ENCODE data around the gene OR2H2. TPM values are rescaled to one million over a fixed set of nuclear protein-coding genes. Genes with fewer than 3 reads are reported as not detected.

The OR2H2 gene
- total and polyA plus RNA-seq, 2 of the 13 experiments (the other 11 are each of a cell fraction or from before 2014, with no cell fraction given) = not detected

DNA sequence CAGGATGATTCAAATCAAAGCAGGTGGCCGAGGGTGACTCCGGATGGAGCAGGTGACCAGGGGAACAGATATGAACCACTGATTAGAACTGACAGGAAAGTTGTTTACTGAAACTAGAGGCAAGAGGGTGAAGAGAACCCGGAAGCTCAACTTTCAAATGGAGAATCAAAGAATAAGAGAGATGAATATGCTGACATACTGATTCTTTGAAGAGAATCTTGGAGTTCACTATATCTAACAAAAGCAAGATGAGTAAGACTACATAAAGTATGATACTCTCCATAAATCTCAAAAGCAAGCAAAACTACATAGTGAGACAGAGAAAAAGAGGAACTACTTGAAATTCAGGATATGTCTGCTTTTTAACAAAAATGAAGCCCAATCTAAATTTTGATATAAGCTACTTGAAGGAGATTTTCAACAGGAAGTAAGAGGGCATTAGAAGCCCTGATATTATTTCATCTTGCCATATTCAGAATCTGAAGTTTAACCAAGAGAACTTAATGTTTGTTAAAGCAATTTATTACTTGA is 21.4 kb upstream of the OR2H2 start:
- no peak overlapping the region for H3K4me2 ChIP-seq (ENCODE audit: low read depth, low read length)
- 10% methylated on average over 3 of the region's 3 CpGs for WGBS (ENCODE audit: low lambda C conversion rate)
- H4K20me1 ChIP-seq (ENCODE audit: insufficient read depth, low read length) = no peaks in the 10 kb centered on the region
- in situ Hi-C loops (cut with HindIII; ENCODE audit: extremely low pct_ligation_motif_present, low pct_unique_long_range_greater_than_20kb) = no loop called here
- ChIA-PET POLR2A (no interaction called here), CTCF (ENCODE audit: low intra/inter-chr PET ratio, low total read pairs) (no interaction called here)
- ATAC-seq = no peak
- no peak for FAIRE-seq
- no peak overlapping the region for H3K27ac ChIP-seq (ENCODE audit: extremely low read length, insufficient read depth, low read length)
- H3K4me1 ChIP-seq (ENCODE audit: insufficient read depth, low read length) = peaks cover 37% of the 10 kb centered on the region
- DNase-seq (ENCODE audit: low spot score) = no peak
- H3K27me3 ChIP-seq (ENCODE audit: control insufficient read depth in 1 of 2, insufficient read depth in 2 of 2, low read length in 2 of 2) = no peaks in the 10 kb centered on the region
- H3K4me3 ChIP-seq (replicated peaks in 1 of 3; ENCODE audit: insufficient read depth in 1 of 3, low read depth in 2 of 3, low read length in 3 of 3) = no peak overlapping the region
- intact Hi-C loops (cut with micrococcal nuclease; ENCODE audit: unreplicated experiment) = no loop called here
- no peaks in the 10 kb centered on the region for H3K36me3 ChIP-seq (replicated peaks in 1 of 2; ENCODE audit: control insufficient read depth in 1 of 2, insufficient read depth in 2 of 2, low read length in 2 of 2)
- H3K79me2 ChIP-seq (ENCODE audit: insufficient read depth, low read length) = no peaks in the 10 kb centered on the region
- no peak overlapping the region for H2AFZ ChIP-seq (ENCODE audit: low read length)
- H3K9me3 ChIP-seq (ENCODE audit: low read length) = no peaks in the 10 kb centered on the region
- H3K9ac ChIP-seq (ENCODE audit: insufficient read depth, low read depth, low read length) = no peak overlapping the region
- BruUV-seq (replicated peaks) = no TSS peak
- no peak for TF ChIP-seq ZNF782 (CRISPR knock-in tag; IDR thresholded peaks at IDR 0.05; ENCODE audit: borderline replicate concordance)
- no peak for TF ChIP-seq ZNF335 (CRISPR knock-in tag; IDR thresholded peaks at IDR 0.05)
- no peak for TF ChIP-seq NCOR1 (IDR thresholded peaks at IDR 0.05; ENCODE audit: borderline replicate concordance, low read length)
- TF ChIP-seq MAFF (IDR thresholded peaks at IDR 0.05; ENCODE audit: low read depth, low read length) = peak; percentile 43; the same call in 1 of the 2 replicates
- peak; percentile 45 to 68 for TF ChIP-seq MAFK (conservative IDR thresholded peaks at IDR 0.05 in 1 of 2, IDR thresholded peaks at IDR 0.05 in 1 of 2; ENCODE audit: low read length in 2 of 2)
- no peak for TF ChIP-seq IRX3 (CRISPR knock-in tag; IDR thresholded peaks at IDR 0.05; ENCODE audit: borderline replicate concordance, low read depth)
- TF ChIP-seq ZNF75D (CRISPR knock-in tag; IDR thresholded peaks at IDR 0.05; ENCODE audit: borderline replicate concordance) = no peak
- no peak for TF ChIP-seq ZSCAN9 (CRISPR knock-in tag; IDR thresholded peaks at IDR 0.05; ENCODE audit: borderline replicate concordance)
- no peak for TF ChIP-seq ZSCAN30 (CRISPR knock-in tag; IDR thresholded peaks at IDR 0.05)
- TF ChIP-seq, protein P1, sequence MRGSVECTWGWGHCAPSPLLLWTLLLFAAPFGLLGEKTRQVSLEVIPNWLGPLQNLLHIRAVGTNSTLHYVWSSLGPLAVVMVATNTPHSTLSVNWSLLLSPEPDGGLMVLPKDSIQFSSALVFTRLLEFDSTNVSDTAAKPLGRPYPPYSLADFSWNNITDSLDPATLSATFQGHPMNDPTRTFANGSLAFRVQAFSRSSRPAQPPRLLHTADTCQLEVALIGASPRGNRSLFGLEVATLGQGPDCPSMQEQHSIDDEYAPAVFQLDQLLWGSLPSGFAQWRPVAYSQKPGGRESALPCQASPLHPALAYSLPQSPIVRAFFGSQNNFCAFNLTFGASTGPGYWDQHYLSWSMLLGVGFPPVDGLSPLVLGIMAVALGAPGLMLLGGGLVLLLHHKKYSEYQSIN (CRISPR knock-in tag; IDR thresholded peaks at IDR 0.05; ENCODE audit: borderline replicate concordance) = no peak
- no peak for TF ChIP-seq DZIP1 (CRISPR knock-in tag; IDR thresholded peaks at IDR 0.05)
- no peak for TF ChIP-seq HMGXB3 (CRISPR knock-in tag; IDR thresholded peaks at IDR 0.05; ENCODE audit: borderline replicate concordance)

Data from HepG2 (cell line).